GM21447 (cell line): Measurements from ENCODE around the gene CEP72.
"Not testable (repeated sequence)": the region's sequence is repeated elsewhere in the genome, so short reads cannot be mapped to it uniquely, and the experiment has no call there.

Source experiments
- ATAC-seq: cut with Tn5 transposase; IDR thresholded peaks from one replicate; pipeline ENCODE4 v1.9.1; 2021; ENCODE audit not compliant: unreplicated experiment

The CEP72 gene

DNA sequence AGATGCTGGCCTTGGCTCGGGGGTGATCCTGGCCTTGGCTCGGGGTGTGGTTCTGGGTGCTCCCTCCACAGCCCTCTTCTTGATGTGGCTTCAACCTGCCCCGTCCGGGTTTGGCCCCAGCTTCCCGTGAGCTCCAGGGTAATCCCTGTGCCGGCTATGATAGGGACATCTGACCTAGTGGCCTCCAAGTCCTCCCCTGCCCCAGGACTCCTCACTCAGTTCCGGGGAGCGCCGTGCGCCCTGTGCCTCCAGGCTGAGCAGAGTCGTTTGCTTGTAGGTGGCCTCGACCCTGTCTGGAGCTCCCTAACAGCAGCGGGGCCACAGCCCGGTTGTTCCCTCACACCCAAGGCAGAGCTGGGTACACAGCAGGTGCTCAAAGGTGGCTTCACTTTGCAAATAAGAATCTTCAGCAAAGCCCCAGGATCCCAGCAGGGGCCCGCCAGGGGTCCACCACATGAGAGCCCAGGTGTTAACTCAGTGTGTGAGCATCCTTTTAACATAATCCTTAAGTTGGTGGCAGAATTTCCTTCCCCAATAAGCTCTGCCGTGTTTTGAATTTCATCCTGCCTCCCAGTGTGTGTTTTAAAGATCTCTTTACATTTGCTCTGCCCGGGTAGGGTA is 32.3 kb upstream of the CEP72 start:
- ATAC-seq = no peak

DNA sequence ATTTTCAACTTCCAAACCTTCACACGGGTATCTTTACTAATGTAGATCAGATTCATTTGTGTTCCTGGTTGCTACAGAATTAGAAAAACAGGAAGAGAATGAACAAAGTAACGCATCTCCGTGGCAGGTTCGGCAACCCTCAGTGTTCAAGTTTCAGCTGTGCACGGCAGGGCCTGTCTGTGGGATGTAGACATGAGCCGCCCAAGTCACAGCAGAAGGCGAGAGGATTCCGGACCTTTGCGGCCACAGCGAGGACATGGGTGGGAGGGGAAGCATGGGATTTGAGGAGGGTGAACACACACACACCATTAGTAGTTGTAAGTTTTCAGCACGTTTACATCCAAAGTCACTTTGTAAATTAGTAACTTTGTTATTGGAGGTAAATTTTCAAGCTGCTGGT is 31.7 kb upstream of the CEP72 start:
- ATAC-seq = no peak

DNA sequence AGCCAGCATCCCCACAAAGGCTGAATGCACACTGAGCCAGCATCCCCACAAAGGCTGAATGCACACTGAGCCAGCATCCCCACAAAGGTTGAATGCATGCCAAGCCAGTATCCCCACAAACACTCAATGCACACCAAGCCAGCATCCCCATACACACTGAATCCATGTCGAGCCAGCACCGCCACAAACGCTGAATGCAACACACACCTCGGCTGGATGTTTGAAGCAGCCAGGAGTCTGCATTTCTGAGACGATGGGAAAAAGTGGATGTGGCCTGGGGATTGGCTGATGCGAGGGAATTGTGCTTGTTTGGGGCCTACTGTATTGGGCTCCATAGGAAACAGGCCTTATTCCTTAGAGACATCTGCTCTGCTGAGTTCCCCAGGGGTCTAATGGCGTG is 30.9 kb upstream of the CEP72 start:
- ATAC-seq = no peak

- ATAC-seq = no peak
Measured at GRCh38 chr5:581941-582340, 30.2 kb upstream of the CEP72 start.

DNA sequence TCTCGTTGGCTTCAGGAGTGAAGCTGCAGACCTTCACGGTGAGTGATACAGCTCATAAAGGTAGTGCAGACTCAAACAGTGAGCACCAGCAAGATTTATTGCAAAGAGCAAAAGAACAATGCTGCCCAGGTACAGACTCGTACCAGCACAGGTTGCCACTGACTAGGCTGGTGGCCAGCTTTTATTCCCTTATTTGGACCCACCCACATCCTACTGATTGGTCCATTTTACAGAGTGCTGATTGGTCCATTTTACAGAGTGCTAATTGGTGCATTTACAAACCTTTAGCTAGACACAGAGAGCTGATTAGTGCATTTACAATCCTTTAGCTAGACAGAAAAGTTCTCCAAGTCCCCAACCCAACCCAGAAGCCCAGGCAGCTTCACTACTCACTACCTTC is 29.7 kb upstream of the CEP72 start:
- not testable (repeated sequence) for ATAC-seq

DNA sequence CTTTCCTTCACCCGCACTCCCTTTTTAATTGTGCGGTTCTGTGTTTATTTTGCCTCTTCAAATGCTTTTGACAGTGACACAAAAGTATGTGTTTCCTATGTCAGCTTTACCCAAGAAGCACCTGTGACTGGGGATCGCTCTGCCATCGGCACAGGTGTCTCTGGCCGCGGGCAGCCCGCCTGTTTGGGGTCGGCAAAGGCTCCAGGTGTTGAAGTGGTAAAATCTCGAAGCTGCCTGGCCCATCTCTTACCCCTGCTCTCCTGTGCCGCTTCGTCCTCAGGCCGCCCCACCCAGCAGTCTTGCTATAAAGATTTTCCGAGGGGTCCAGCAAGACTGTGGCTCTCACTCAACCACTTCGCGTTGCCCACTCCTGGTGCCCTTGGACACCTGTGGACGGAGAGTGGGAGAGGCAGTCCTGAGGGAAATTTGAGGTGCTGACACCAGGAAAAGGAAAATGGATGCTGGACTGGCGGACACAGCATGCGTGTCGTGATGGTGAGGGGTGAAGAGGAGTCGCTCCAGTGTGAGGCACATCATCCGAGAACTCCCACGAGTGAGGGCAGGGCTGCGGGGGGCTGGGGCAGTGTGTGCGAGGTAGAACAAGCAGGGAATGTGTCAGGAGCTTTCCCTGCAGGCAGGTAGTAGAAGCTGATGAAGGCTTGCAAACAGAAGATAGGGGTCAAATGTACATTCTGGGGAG is 29.1 kb upstream of the CEP72 start:
- no peak for ATAC-seq

DNA sequence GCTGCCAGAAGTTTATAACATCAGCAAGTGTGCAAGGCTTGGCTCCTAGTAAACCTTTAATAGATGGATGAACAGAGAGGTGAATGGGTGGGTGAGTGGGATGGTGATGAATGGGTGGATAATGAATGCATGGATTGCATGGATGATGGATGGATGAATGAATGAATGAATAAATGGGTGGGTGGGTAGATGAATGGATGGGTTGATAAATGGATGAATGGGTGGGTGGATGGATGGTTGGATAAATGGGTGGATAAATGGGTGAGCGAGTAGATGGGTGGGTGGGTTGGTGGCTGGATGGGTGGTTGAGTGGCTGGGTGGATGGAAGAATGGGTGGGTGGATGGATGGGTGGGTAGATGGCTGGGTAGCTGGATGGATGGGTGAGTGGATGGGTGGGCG is 28.5 kb upstream of the CEP72 start:
- no peak for ATAC-seq

- ATAC-seq = no peak
Measured at GRCh38 chr5:584216-584615, 27.9 kb upstream of the CEP72 start.

DNA sequence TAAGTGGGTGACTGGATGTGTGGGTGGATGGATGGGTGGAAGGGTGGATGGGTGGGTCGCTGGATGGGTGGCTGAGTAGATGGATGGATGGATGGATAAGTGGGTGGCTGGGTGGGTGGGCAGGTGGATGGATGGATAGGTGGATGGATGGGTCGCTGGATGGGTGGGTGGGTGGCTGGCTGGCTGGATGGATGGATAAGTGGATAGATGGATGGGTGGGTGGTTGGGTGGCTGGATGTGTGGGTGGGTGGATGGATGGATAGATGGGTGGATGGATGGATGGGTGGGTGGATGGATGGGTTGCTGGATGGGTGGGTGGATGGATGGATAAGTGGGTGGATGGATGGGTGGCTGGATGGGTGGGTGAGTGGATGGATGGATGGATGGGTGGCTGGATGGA is 27.3 kb upstream of the CEP72 start:
- ATAC-seq = no peak

GRCh38 chr5:585556-585955 is 26.6 kb upstream of the CEP72 start:
- ATAC-seq = no peak

DNA sequence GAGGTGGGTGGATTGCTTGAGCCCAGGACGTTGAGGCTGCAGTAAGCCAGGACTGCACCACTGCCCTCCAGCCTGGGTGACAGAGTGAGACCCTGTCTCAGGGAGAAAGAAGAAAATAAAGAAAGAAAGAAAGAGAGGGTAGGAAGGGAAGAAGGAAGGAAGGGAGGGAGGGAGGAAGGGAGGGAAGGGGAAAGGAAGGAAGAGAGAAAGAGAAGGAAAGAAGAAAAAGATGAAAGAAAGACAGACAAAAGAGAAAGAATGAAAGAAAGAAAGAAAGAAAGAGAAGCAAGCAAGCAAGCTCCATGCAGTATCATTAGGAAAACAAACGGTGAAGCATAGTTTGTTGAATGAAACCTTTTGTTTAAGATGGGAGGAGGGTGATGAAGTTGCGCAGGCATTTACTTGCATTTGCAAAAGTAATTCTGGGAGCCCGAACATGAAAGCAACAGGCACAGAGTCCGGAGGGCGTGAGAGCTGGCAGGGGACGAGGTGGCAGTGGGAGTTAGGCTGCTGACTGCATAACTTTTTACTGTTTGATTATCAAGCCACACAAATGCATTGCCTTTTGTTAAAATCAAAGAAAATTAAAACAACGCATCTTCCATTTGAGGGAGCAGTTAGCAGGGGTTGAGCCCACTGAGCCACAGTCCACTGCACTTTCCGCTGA is 26.0 kb upstream of the CEP72 start:
- ATAC-seq = no peak

DNA sequence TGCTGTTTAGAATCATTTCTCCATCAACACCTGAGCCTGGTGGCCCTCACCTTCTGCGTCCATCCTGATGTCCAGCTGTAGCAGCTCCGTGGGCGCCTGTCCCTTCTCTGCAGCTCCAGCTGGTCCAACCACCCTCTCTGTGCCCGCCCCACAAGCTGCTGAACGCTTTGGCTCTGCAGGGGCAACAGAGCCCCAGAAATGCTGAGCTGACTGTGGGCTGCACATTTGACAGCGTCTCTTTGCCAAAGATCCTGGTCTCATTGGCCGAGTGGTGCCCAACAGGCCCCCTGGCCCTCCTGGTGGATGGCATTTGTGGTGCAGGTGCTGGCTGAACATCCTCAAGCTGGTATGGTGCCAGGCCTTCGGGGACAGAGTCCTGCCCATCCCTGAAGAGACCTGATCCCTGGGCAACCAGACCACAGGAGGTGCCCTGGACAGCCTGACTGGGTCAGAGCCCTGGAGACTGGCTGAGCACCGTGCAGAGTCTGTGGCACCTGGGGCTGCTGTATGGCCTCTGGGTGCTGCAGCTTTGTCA is 25.3 kb upstream of the CEP72 start:
- no peak for ATAC-seq

DNA sequence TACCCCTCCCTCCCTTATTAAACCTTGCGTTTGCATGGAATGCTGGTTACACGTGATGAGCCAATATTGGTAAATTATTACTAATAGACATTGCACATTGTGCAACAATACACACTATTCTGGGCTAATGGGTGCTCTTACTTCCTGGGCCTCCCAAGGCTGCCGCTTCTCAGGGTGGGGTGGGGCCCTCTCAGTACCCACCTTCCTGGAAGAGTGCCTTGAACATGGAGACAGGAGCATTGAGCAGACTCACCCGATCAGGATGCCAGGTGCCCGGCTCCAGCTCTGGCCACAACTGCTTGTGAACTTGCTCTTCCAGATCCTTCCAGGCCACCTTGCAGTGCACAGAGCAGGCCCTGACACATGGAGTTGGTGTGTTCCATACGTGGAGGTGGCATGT is 24.7 kb upstream of the CEP72 start:
- ATAC-seq = no peak

DNA sequence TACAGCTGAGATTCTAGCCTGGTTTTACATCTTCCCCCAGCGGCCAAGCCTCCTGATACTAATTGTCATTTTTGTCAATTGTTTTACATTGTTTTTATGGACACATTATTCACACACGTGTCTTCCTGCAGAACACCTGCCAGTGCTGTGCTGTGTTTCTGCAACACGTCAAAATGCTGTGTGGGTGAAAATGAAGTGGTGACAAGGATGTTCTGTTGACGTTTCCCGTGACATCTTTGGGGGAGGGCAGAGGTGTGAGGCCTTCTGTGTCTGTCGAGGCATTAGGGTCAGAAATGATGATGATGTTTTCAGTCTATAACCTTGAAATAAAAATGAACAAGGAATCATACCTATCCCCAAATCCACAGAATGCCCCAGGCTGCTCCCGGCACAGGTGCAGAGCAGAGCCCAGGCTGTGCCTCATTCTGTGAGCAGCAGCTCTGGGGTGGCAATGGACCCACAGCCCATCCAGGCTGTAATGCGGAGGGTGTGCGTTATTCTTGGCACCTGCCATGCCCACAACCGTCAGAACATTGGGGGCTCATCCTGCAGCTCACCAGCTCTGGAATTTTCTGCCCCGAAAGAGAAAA is 23.6 kb upstream of the CEP72 start:
- ATAC-seq = no peak

GRCh38 chr5:589173-589572 is 23.0 kb upstream of the CEP72 start:
- ATAC-seq = no peak

DNA sequence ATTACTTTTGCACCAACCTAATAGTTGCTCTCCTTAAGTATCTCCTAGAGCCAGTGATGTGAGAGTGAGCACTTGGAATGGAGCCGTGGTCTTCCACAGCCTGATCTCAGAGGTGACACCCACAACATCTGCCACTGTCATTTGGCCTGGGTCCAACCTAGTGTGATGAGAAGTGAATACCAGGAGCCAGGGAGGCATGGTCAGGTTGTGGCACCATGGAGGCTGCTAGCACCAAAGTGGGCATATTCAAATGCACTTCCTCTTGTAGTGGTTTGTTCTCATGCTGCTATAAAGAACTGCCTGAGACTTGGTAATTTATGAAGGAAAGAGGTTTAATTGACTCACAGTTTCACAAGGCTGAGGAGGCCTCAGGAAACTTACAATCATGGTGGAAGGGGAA is 22.6 kb upstream of the CEP72 start:
- no peak for ATAC-seq

GRCh38 chr5:590346-590745 is 21.8 kb upstream of the CEP72 start:
- no peak for ATAC-seq

DNA sequence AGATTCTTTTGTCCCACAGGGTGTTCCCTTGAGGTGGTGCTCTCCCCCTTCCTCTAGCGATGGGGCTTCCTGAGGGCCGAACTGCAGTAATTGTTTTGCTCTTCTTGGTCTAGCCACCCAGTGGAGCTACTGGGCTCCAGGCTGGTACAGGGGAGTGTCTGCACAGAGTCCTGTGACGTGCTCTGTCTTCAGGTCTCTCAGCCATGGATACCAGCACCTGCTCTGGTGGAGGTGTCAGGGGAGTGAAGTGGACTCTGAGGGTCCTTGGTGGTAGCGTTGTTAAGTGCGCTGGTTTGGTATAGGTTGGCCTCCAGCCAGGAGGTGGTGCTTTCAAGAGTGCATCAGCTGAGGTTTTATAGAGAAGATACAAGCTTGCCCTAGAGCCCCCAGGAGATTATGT is 20.4 kb upstream of the CEP72 start:
- no peak for ATAC-seq

- ATAC-seq = no peak
Measured at GRCh38 chr5:592158-592557, 20.0 kb upstream of the CEP72 start.

DNA sequence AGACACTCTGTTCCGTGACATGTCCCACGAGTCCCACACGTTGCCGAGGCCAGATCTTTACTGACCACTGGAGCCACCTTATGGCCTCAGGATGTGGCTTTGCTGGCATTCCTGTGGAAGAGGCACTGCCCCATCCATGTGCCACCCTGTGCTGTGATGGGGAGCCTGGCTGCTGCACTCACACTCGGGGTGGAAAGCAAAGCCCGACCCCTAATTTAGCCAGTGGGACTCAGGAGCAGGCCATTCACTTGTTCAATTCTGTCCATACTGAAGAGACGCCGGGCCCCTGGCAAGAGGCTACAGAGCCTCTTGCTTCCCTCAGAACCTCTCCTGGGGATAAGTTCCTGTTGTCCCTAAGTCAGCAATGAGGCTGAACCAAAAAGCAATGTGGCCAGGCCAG is 18.6 kb upstream of the CEP72 start:
- no peak for ATAC-seq

DNA sequence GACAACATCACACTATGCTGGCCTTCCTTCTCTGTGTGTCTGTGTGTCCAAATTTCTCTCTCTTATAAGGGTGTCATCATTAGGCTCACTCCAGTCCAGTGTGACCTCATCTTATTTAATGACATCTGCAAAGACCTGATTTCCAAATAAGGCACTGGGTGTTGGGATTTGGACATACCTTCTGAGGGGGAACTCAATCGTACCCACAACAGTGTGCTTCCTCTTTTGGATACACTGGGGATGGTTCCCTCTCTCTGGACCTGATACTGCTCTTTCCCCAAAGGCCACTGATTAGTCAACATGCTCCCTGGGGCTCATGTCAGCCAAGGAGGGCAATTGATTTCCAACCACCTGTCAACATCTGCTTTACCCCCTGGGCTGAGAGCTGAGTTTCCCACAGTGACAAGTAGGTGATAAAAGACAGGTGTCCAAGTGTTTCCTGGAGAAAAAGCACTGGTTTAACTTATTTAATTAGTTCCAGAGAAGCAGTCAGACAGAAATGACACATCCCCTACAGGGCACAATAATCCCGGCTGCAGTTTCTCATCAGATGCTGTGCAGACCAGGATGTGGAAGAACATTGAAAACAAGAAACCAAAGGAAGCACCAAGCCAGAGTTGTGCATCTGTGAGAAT is 17.8 kb upstream of the CEP72 start:
- ATAC-seq = no peak
